ENCODE results near the gene KCTD21. TPM values are rescaled to one million over a fixed set of nuclear protein-coding genes. Genes with fewer than 3 reads are reported as not detected.

Gene KCTD21
- total and polyA plus RNA-seq, 7 experiments from 2014 or later: 1.2 to 12.2 (median 4.2) TPM

DNA sequence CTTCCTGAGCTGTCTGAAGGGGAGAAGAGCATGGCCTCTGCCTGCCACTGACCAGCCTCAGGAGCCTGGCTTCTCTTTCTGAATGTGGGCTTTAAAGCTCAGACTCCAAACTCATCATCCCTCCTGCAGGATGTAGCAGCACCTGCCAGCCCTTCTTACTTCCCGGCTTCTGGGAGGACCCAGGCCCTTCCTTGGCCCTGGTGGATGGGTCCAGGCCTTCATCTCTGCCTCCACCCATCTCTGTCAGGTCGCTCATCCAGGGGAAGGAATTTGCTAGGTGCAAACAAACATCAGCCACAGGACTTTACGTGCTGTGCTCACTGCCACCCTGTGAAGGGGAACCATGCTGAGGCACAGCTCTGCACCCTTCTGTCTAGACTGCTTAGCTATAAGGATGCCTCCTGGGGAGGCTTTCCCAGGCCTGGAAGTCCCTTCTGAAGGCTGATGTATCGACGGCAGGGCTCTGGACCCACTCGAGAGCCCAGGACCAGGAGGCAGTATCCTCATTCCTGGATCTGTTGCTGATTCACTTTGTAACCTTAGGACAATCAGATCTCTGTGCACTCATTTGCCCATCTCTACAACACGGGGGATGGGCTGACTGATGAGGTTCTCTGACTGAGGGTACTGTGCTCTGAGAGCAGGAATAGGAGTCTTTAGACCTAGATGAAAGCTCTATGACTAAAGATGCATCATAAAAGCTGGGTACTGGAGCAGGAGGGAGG lies 31.2 kb upstream of the KCTD21 start:
- no peaks in the 10 kb centered on the region for H3K27me3 Mint-ChIP-seq
- H3K9me3 ChIP-seq (ENCODE audit: control insufficient read depth in 2 of 3, low read length in 3 of 3): no peaks in the 10 kb centered on the region
- POLR2A ChIA-PET: no interaction called here
- peaks cover 0 to 53% (median 17%) of the 10 kb centered on the region in 5 donors for H3K36me3 Mint-ChIP-seq
- intact Hi-C loops (cut with micrococcal nuclease): no loop called here
- CTCF ChIA-PET: interaction anchor here (1.0 to 1.1 kb wide), 2 partner anchors 11 to 112 kb away, joined by 3 to 4 read pairs; no protein-coding TSS in a partner anchor
- H3K4me3 Mint-ChIP-seq: no peak overlapping the region
- H3K27ac ChIP-seq (ENCODE audit: low read depth, low read length): no peak overlapping the region
- no peaks in the 10 kb centered on the region for H3K4me1 ChIP-seq (ENCODE audit: control insufficient read depth in 2 of 2, insufficient read depth in 2 of 2, low read length in 2 of 2)
- ATAC-seq: no peak
- no peaks in the 10 kb centered on the region for H3K27me3 ChIP-seq (ENCODE audit: control insufficient read depth in 2 of 2, insufficient read depth in 2 of 2, low read length in 2 of 2)
- no peak overlapping the region for H3K4me3 ChIP-seq (ENCODE audit: low read length)
- DNase-seq: peak in 1 of 9 donors; percentile 14
- peaks cover 0 to 16% (median 0%) of the 10 kb centered on the region in 3 experiments for H3K36me3 ChIP-seq (ENCODE audit: control insufficient read depth in 2 of 3, insufficient read depth in 3 of 3, low read length in 3 of 3)
- peak overlapping the region in 6 of 9 donors; percentile 3 to 82 (median 14) for H3K27ac Mint-ChIP-seq
- no peaks in the 10 kb centered on the region for H3K9me3 Mint-ChIP-seq
- peaks cover 0 to 35% (median 9%) of the 10 kb centered on the region in 7 donors for H3K4me1 Mint-ChIP-seq

DNA sequence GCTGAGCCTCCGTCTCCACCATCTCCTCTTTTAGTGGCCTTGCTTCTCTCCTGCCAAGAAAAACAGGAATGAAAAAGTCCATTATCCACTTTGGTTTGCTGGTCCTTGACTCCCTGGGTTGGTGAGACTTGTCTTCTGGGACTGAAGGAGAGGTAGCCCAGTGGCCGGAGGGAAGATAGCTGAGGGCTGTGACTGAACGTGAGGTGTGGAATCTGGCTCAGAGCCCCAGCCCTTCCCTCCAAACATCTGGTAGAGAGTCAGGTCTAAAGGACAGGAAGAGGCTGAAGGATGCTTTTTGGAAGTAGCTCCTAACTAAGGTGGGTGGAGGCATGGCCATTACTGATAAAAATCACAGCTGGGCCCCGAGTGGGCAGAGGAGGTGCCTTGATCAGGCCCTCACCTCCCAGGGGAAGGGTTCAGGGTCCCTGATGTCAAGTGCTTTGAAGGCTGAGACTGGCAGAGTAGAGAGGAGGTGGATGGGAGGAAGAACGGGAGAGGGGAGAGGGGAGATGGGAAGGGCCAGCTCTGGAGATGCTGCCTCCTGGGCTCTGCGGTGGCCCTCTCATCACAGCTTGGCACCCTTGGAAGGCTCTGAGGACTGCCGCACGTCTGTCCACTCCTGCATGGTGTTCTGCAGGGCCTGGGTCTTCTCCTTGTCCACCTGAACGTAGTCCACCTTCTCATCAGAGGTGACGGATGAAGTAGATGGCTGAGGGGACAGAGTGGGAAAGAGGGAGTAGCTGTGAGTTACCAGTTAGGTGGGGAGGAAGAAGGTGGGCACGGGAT lies 30.5 kb upstream of the KCTD21 start:
- H3K4me1 ChIP-seq (ENCODE audit: control insufficient read depth in 2 of 2, insufficient read depth in 2 of 2, low read length in 2 of 2): no peaks in the 10 kb centered on the region
- Mint-ChIP-seq H3K9me3 (no peaks in the 10 kb centered on the region), H3K4me3 (no peak overlapping the region), H3K36me3 (peaks cover 0 to 52% (median 17%) of the 10 kb centered on the region in 5 donors), H3K4me1 (peaks cover 0 to 32% (median 9%) of the 10 kb centered on the region in 7 donors), H3K27ac (peak overlapping the region in 7 of 9 donors; percentile 7 to 82 (median 30)), H3K27me3 (no peaks in the 10 kb centered on the region)
- DNase-seq (peak in 1 of 9 donors; percentile 9), ATAC-seq (no peak)
- H3K36me3 ChIP-seq (ENCODE audit: control insufficient read depth in 2 of 3, insufficient read depth in 3 of 3, low read length in 3 of 3): peaks cover 0 to 20% (median 0%) of the 10 kb centered on the region in 3 experiments
- H3K4me3 ChIP-seq (ENCODE audit: low read length): no peak overlapping the region
- H3K27ac ChIP-seq (ENCODE audit: low read depth, low read length): no peak overlapping the region
- H3K27me3 ChIP-seq (ENCODE audit: control insufficient read depth in 2 of 2, insufficient read depth in 2 of 2, low read length in 2 of 2): no peaks in the 10 kb centered on the region
- CTCF ChIA-PET: interaction anchor here (1.0 to 1.1 kb wide), 2 partner anchors 12 to 112 kb away, joined by 3 to 4 read pairs; no protein-coding TSS in a partner anchor
- POLR2A ChIA-PET: no interaction called here
- intact Hi-C loops (cut with micrococcal nuclease): no loop called here
- no peaks in the 10 kb centered on the region for H3K9me3 ChIP-seq (ENCODE audit: control insufficient read depth in 2 of 3, low read length in 3 of 3)

DNA sequence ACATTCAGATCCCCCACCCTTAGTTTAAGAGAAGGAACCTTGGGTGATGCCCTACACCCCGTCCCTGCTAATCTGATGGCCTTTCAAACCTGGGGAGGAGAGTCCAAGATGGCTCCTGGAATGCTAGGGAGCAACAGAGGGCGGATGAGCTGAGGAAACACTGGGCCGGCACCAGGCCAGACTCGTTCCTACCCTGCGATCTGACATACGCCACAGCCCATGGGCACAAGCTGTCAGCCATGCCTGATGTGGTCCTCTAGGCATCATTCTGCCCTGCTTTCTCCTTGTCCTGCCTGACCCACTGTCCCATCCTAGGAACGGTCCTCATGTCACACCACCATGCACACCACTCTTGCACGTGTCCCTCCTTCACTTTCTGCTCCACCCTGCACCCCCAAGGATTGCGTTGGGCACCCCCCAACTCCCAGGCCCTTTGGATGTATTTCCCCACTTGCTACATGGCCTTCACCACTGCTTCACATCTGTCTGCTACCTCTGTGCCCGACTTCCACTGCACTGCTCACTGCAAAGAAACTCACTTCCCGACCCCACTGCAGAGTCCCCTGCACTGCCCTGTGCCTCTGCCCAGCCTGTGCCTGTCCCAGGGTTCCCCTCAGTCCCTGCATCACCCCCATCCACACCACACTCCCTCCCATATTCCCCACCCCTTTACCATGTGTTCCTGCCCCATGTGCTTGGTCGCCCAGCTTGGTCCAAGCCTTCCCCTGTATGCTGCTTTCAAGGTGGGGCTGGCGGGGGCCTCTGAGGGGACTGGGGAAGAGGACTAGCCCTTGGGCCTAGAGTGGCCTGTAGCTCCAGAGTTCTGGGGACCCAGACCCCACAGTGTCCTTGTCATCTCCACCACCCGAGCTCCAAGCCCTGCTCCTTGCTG lies 29.5 kb upstream of the KCTD21 start:
- DNase-seq (peak in 1 of 9 donors; percentile 16), ATAC-seq (no peak)
- peaks cover 0 to 43% (median 17%) of the 10 kb centered on the region in 5 donors for H3K36me3 Mint-ChIP-seq
- H3K4me1 ChIP-seq (ENCODE audit: control insufficient read depth in 2 of 2, insufficient read depth in 2 of 2, low read length in 2 of 2): no peaks in the 10 kb centered on the region
- H3K9me3 Mint-ChIP-seq: no peaks in the 10 kb centered on the region
- H3K4me3 ChIP-seq (ENCODE audit: low read length): no peak overlapping the region
- no peak overlapping the region for H3K4me3 Mint-ChIP-seq
- no peaks in the 10 kb centered on the region for H3K9me3 ChIP-seq (ENCODE audit: control insufficient read depth in 2 of 3, low read length in 3 of 3)
- POLR2A ChIA-PET: no interaction called here
- H3K4me1 Mint-ChIP-seq: peaks cover 0 to 24% (median 6%) of the 10 kb centered on the region in 7 donors
- CTCF ChIA-PET: no interaction called here
- no peaks in the 10 kb centered on the region for H3K27me3 ChIP-seq (ENCODE audit: control insufficient read depth in 2 of 2, insufficient read depth in 2 of 2, low read length in 2 of 2)
- intact Hi-C loops (cut with micrococcal nuclease): no loop called here
- peaks cover 0 to 25% (median 0%) of the 10 kb centered on the region in 3 experiments for H3K36me3 ChIP-seq (ENCODE audit: control insufficient read depth in 2 of 3, insufficient read depth in 3 of 3, low read length in 3 of 3)
- H3K27me3 Mint-ChIP-seq: no peaks in the 10 kb centered on the region
- no peak overlapping the region for H3K27ac ChIP-seq (ENCODE audit: low read depth, low read length)
- peak overlapping the region in 4 of 9 donors; percentile 3 to 77 (median 24) for H3K27ac Mint-ChIP-seq

DNA sequence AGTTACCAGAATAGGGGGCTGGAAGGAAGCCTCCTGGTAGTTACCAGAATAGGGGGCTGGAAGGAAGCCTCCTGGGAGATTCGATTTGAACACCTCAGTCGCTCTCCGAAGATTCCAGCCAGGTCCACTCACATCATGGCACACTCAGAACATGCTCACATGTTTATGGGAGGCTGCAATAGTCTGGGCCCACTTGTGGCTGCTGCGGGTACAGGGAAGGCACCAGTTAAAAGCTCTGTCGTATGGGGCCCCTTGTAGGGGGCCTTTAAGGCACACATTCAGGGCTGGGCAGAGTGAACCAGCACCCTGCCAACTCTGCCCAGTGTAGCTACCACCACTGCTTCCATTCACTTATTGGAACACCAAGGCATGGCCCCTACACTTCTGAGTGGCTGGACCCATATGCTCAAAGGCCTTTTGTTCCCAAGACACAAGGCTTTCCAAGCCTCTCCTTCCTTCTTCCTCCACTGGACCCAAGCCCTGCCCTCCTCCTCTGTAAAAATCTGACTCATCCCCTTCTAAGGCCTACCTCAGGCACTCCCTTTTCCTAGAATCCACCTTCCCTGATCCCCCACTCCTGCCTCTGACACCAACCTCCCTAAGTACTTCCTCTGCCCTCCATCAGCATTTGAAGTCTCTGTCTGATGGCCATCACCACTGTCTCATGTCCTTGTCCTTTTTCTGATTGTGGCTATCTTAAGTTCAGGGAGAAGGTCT lies 28.3 kb upstream of the KCTD21 start:
- POLR2A ChIA-PET: interaction anchor here (1.1 kb wide), 1 partner anchor 16 kb away, joined by 3 read pairs; no protein-coding TSS in a partner anchor
- no peak overlapping the region for H3K4me3 Mint-ChIP-seq
- CTCF ChIA-PET: no interaction called here
- ATAC-seq (no peak), DNase-seq (no peak)
- intact Hi-C loops (cut with micrococcal nuclease): no loop called here
- Histone ChIP-seq H3K9me3 (ENCODE audit: control insufficient read depth in 2 of 3, low read length in 3 of 3) (no peaks in the 10 kb centered on the region), H3K27ac (ENCODE audit: low read depth, low read length) (no peak overlapping the region), H3K4me3 (ENCODE audit: low read length) (no peak overlapping the region), H3K4me1 (ENCODE audit: control insufficient read depth in 2 of 2, insufficient read depth in 2 of 2, low read length in 2 of 2) (no peaks in the 10 kb centered on the region), H3K27me3 (ENCODE audit: control insufficient read depth in 2 of 2, insufficient read depth in 2 of 2, low read length in 2 of 2) (no peaks in the 10 kb centered on the region), H3K36me3 (ENCODE audit: control insufficient read depth in 2 of 3, insufficient read depth in 3 of 3, low read length in 3 of 3) (peaks cover 0 to 25% (median 0%) of the 10 kb centered on the region in 3 experiments)
- no peaks in the 10 kb centered on the region for H3K9me3 Mint-ChIP-seq
- peak overlapping the region in 6 of 9 donors; percentile 23 to 95 (median 54) for H3K27ac Mint-ChIP-seq
- H3K27me3 Mint-ChIP-seq: no peaks in the 10 kb centered on the region
- H3K36me3 Mint-ChIP-seq: peaks cover 4 to 45% (median 27%) of the 10 kb centered on the region in 5 donors
- peaks cover 8 to 29% (median 15%) of the 10 kb centered on the region in 7 donors for H3K4me1 Mint-ChIP-seq

DNA sequence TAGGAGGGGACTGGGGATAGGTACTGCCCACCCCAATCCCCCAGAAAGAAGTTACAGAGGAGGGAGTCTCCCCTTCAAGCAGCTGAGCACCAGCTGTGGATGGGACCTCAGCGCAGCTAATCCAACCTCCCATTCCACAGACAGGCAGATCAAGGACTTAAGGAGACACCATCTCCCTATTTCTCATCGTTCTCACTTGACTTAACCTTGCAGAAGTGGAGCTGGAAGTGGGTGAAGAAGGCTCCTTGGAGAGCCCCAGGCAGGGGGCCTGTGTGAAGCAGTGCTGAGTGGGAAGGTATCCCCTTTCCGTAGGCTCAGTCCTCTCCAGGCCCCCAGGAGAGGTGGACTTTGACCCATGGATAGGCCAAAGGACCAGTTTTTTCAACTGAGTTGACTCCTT lies 27.6 kb upstream of the KCTD21 start:
- H3K27me3 ChIP-seq (ENCODE audit: control insufficient read depth in 2 of 2, insufficient read depth in 2 of 2, low read length in 2 of 2): no peaks in the 10 kb centered on the region
- intact Hi-C loops (cut with micrococcal nuclease): no loop called here
- ATAC-seq: no peak
- Mint-ChIP-seq H3K27ac (no peak overlapping the region), H3K36me3 (peaks cover 9 to 45% (median 34%) of the 10 kb centered on the region in 5 donors), H3K4me3 (no peak overlapping the region), H3K4me1 (peaks cover 8 to 26% (median 17%) of the 10 kb centered on the region in 7 donors), H3K9me3 (no peaks in the 10 kb centered on the region), H3K27me3 (no peaks in the 10 kb centered on the region)
- no peak for DNase-seq
- no peak overlapping the region for H3K27ac ChIP-seq (ENCODE audit: low read depth, low read length)
- H3K4me3 ChIP-seq (ENCODE audit: low read length): no peak overlapping the region
- POLR2A ChIA-PET: interaction anchor here (1.1 kb wide), 1 partner anchor 15 kb away, joined by 3 read pairs; no protein-coding TSS in a partner anchor
- H3K36me3 ChIP-seq (ENCODE audit: control insufficient read depth in 2 of 3, insufficient read depth in 3 of 3, low read length in 3 of 3): peaks cover 0 to 25% (median 0%) of the 10 kb centered on the region in 3 experiments
- CTCF ChIA-PET: no interaction called here
- no peaks in the 10 kb centered on the region for H3K9me3 ChIP-seq (ENCODE audit: control insufficient read depth in 2 of 3, low read length in 3 of 3)
- H3K4me1 ChIP-seq (ENCODE audit: control insufficient read depth in 2 of 2, insufficient read depth in 2 of 2, low read length in 2 of 2): no peaks in the 10 kb centered on the region
